A549 (cell line): ENCODE data around the gene SLC17A7.

Source experiments
- POLR2A ChIP-seq: IDR thresholded peaks from 2 replicates; pipeline ENCODE4 v1.6.1; 2012; ENCODE audit warnings: mild to moderate bottlenecking, low read length
- TF ChIP-seq, protein P1 (sequence below): fragments of >200 bp; sonication (Bioruptor Twin); formaldehyde crosslinking; IDR thresholded peaks from 3 replicates; pipeline ENCODE4 v1.5.1; 2016

- TF ChIP-seq, protein P1, sequence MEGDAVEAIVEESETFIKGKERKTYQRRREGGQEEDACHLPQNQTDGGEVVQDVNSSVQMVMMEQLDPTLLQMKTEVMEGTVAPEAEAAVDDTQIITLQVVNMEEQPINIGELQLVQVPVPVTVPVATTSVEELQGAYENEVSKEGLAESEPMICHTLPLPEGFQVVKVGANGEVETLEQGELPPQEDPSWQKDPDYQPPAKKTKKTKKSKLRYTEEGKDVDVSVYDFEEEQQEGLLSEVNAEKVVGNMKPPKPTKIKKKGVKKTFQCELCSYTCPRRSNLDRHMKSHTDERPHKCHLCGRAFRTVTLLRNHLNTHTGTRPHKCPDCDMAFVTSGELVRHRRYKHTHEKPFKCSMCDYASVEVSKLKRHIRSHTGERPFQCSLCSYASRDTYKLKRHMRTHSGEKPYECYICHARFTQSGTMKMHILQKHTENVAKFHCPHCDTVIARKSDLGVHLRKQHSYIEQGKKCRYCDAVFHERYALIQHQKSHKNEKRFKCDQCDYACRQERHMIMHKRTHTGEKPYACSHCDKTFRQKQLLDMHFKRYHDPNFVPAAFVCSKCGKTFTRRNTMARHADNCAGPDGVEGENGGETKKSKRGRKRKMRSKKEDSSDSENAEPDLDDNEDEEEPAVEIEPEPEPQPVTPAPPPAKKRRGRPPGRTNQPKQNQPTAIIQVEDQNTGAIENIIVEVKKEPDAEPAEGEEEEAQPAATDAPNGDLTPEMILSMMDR: no peak
- TF ChIP-seq POLR2A: no peak
Observed at GRCh38 chr19:49434907-49435583, 6.3 kb downstream of the SLC17A7 start.
